A549 (cell line): ENCODE measurements around the gene SHANK3. TPM values are rescaled to one million over a fixed set of nuclear protein-coding genes. Genes with fewer than 3 reads are reported as not detected.
A peak's percentile ranks its signal among the peaks of the same experiment; 100 is the strongest.

ENCODE experiments used
- ATAC-seq, 2 experiments: fragments of 200-7000 bp in 1 of 2; fragments of >200 bp in 1 of 2; cut with Nextera tagmentation in 1 of 2; cut with Tn5 transposase in 1 of 2; 3 replicates each; pipeline versions ENCODE4 v1.8.0 to v1.9.1; 2018 to 2020; ENCODE audit warnings: mild to moderate bottlenecking in 1 of 2, moderate library complexity in 1 of 2
- CTCF ChIA-PET: fragments of 300-600 bp; sonication (Branson Sonifier 250); formaldehyde crosslinking; extraction: SDS; loops from one replicate; lab custom pipeline; 2021; ENCODE audit warnings: antibody characterized with exemption, inconsistent platforms; lab: Yijun Ruan, JAX
- POLR2A ChIA-PET: fragments of 350-600 bp; formaldehyde crosslinking; extraction: SDS; loops from one replicate; lab custom pipeline; 2021; ENCODE audit warnings: antibody characterized with exemption, inconsistent platforms; lab: Yijun Ruan, JAX
- DNase-seq, 2 experiments: peaks; one replicate each; pipeline versions ENCODE4 v3.0.0 to v3.0.0-alpha.2; 2011 to 2016; ENCODE audit warnings: low read depth in 1 of 2, low spot score in 1 of 2
- FAIRE-seq: peaks from 2 replicates; lab custom pipeline; 2011; peaks lifted over from hg19 to GRCh38; lab: Jason Lieb, UNC
- H3K27ac ChIP-seq, 2 experiments: fragments of >200 bp; sonication (Bioruptor Twin); formaldehyde crosslinking; 3 replicates each; pipeline ENCODE4 v1.5.1; 2016 to 2017
- H3K4me1 ChIP-seq: fragments of >200 bp; sonication (Bioruptor Twin); formaldehyde crosslinking; 3 replicates; pipeline ENCODE4 v1.6.1; 2016
- H3K4me2 ChIP-seq: fragments of >200 bp; sonication (Bioruptor Twin); formaldehyde crosslinking; 3 replicates; pipeline ENCODE4 v1.6.1; 2016
- H3K4me3 ChIP-seq: fragments of >200 bp; sonication (Bioruptor Twin); formaldehyde crosslinking; 3 replicates; pipeline ENCODE4 v1.5.1; 2016
- H3K9me3 ChIP-seq: fragments of >200 bp; sonication (Bioruptor Twin); formaldehyde crosslinking; 3 replicates; pipeline ENCODE4 v1.6.1; 2016
- ATOH8 ChIP-seq: fragments of 250-450 bp; sonication (Bioruptor Pico); IDR thresholded peaks from 2 replicates; pipeline ENCODE4 v1.5.0; 2020; ENCODE audit warnings: low read depth, mild to moderate bottlenecking, moderate library complexity
- BCL3 ChIP-seq: fragments of >200 bp; sonication (Bioruptor Twin); formaldehyde crosslinking; IDR thresholded peaks from 3 replicates; pipeline ENCODE4 v1.6.1; 2016
- BHLHE40 ChIP-seq: IDR thresholded peaks from 2 replicates; pipeline ENCODE4 v1.6.1; 2012; ENCODE audit warnings: low read depth, low read length, inconsistent platforms
- CBX8 ChIP-seq: fragments of 200-600 bp; sonication (generic); IDR thresholded peaks from 2 replicates; pipeline ENCODE4 v1.6.1; 2016
- CHD2 ChIP-seq: fragments of 150-350 bp; IDR thresholded peaks from 2 replicates; pipeline ENCODE4 v1.6.1; 2014; ENCODE audit warnings: low read length; ENCODE audit not compliant: partially characterized antibody
- CHD4 ChIP-seq: fragments of 200-600 bp; sonication (generic); IDR thresholded peaks from 2 replicates; pipeline ENCODE4 v1.6.1; 2016; ENCODE audit warnings: antibody characterized with exemption, mild to moderate bottlenecking, borderline replicate concordance
- CTCF ChIP-seq: fragments of >200 bp; sonication (Bioruptor Twin); formaldehyde crosslinking; IDR thresholded peaks from 3 replicates; pipeline ENCODE4 v1.5.1; 2016
- E2F6 ChIP-seq: IDR thresholded peaks from 2 replicates; pipeline ENCODE4 v1.6.1; 2012; ENCODE audit warnings: low read depth, borderline replicate concordance
- EHF ChIP-seq: fragments of 250-450 bp; sonication (Bioruptor Pico); IDR thresholded peaks from 2 replicates; pipeline ENCODE4 v1.5.0; 2020; ENCODE audit warnings: mild to moderate bottlenecking
- ESRRA ChIP-seq: fragments of 150-350 bp; IDR thresholded peaks from 2 replicates; pipeline ENCODE4 v1.6.1; 2014; ENCODE audit warnings: mild to moderate bottlenecking, low read length, borderline replicate concordance
- FOXS1 ChIP-seq: fragments of 250-450 bp; sonication (Bioruptor Pico); IDR thresholded peaks from 2 replicates; pipeline ENCODE4 v1.5.0; 2020; ENCODE audit warnings: mild to moderate bottlenecking, moderate library complexity
- HDAC2 ChIP-seq: fragments of 200-600 bp; sonication (generic); IDR thresholded peaks from 2 replicates; pipeline ENCODE4 v1.6.1; 2016
- HEYL ChIP-seq: fragments of 250-450 bp; sonication (Bioruptor Pico); IDR thresholded peaks from 2 replicates; pipeline ENCODE4 v1.8.0; 2021; ENCODE audit warnings: mild to moderate bottlenecking, moderate library complexity
- HOXA7 ChIP-seq: fragments of 250-450 bp; sonication (Bioruptor Pico); IDR thresholded peaks from 2 replicates; pipeline ENCODE4 v1.5.0; 2020; ENCODE audit warnings: mild to moderate bottlenecking, moderate library complexity
- JUN ChIP-seq, 2 experiments: fragments of >200 bp; sonication (Bioruptor Twin); formaldehyde crosslinking; IDR thresholded peaks; 2 replicates in 1 of 2; 3 replicates in 1 of 2; pipeline ENCODE4 v1.6.1; 2016 to 2017
- JUNB ChIP-seq: fragments of >200 bp; sonication (Bioruptor Twin); formaldehyde crosslinking; IDR thresholded peaks from 2 replicates; pipeline ENCODE4 v1.6.1; 2016
- KDM5A ChIP-seq: fragments of 200-600 bp; sonication (generic); IDR thresholded peaks from 2 replicates; pipeline ENCODE4 v1.6.1; 2016; ENCODE audit warnings: antibody characterized with exemption, mild to moderate bottlenecking
- MAFK ChIP-seq: fragments of 450-650 bp; IDR thresholded peaks from 2 replicates; pipeline ENCODE4 v1.6.1; 2014; ENCODE audit not compliant: partially characterized antibody
- MAX ChIP-seq: IDR thresholded peaks from 2 replicates; pipeline ENCODE4 v1.6.1; 2012
- MAZ ChIP-seq: fragments of 150-350 bp; IDR thresholded peaks from 2 replicates; pipeline ENCODE4 v1.6.1; 2014; ENCODE audit warnings: antibody characterized with exemption, low read depth, low read length, borderline replicate concordance
- NFE2L2 ChIP-seq: fragments of 150-350 bp; conservative IDR thresholded peaks from 2 replicates; pipeline ENCODE4 v1.6.1; 2014; ENCODE audit warnings: low read length
- PBX3 ChIP-seq: IDR thresholded peaks from 2 replicates; pipeline ENCODE4 v1.6.1; 2012
- PHF8 ChIP-seq: fragments of 200-600 bp; sonication (generic); IDR thresholded peaks from 2 replicates; pipeline ENCODE4 v1.6.1; 2016; ENCODE audit warnings: low read depth, mild to moderate bottlenecking, antibody characterized with exemption, moderate library complexity, borderline replicate concordance
- RFX5 ChIP-seq: fragments of 450-650 bp; IDR thresholded peaks from 2 replicates; pipeline ENCODE4 v1.7.1; 2014; ENCODE audit warnings: antibody characterized with exemption, mild to moderate bottlenecking, moderate library complexity
- WGBS: methylation state at CpG from one replicate; pipeline ENCODE4 v1.1.6; 2017; ENCODE audit errors: missing lambda C conversion rate; 5-methylcytosine and 5-hydroxymethylcytosine counted together
- polyA plus RNA-seq, 4 experiments: library from polyadenylated mRNA; depleted of rRNA in 3 of 4; stranded (reverse); fragments of >200 nt; fragmentation: RNase III in 1 of 4; extraction: RNeasy Plus Mini Kit Qiagen cat#74134 plus additional on column Dnase treatment in 1 of 4; gene quantifications; 2 replicates in 3 of 4; 3 replicates in 1 of 4; pipeline ENCODE4 v1.2.3, GENCODE V29; 2011 to 2017
- TF ChIP-seq, protein P1 (sequence below): fragments of >200 bp; sonication (Bioruptor Twin); formaldehyde crosslinking; IDR thresholded peaks from 2 replicates; pipeline ENCODE4 v1.6.1; 2016
- TF ChIP-seq, protein P2 (sequence below): fragments of 450-650 bp; IDR thresholded peaks from 2 replicates; pipeline ENCODE4 v1.6.1; 2014; ENCODE audit warnings: antibody characterized with exemption

Gene SHANK3
- polyA plus RNA-seq, 2 of the 4 experiments (the other 2 are of a cell fraction), result 0.53 to 2.4 TPM

DNA sequence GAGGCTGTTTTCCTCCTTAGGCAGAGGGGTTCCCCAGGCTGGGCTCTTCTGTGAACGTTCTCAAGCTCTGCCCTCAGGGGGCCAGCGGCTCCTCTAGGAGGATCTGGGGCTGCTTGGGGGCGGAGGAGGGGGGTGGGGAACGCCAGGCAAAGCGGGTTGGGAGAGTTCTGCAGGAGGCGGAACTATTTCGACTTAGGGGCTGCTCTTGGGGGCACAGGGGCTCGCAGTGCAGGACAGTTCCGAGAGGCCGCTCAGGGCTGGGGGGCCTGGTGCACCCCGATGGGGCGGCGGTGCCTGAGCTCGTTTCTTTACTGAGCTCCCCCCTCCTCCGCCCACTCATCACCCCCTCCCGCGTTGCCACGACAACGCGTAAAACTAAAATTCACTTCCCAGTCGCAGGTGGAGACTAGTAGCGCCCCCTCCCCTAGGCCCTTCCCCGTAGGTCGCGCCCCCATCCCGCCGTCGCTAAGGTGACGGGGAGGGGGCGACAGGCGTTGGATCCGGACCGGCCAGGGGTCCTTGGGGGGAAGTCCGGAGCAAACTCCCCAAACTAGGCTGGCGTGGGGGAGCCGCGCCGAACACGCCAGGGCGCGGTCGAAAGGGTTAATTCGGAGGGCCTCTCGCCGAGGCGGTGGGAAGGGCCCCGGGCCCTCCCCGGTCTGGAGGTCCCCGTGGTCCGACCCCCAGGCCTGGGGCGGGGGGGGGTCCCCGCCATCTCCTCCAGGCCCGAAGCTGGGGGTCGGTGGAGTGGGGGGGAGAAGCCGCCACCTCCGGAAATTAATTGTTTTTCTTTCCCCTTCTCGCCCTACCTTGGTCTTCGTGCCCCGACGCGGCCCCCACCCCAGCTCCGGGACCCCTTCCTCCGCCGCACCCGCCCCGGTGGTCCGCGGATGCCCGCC is 857 bp downstream of the SHANK3 start:
- 38% methylated on average over 11 of the region's 69 CpGs for WGBS
- H3K27ac ChIP-seq, result peak overlapping the region in 1 of 2 experiments; percentile 84; a peak in 3 of 6 replicates
- H3K4me3 ChIP-seq, result peak overlapping the region; percentile 58
- ChIA-PET POLR2A (no interaction called here), CTCF (no interaction called here)
- H3K9me3 ChIP-seq, result no peaks in the 10 kb centered on the region
- FAIRE-seq (no peak), ATAC-seq (no peak), DNase-seq (no peak)
- H3K4me1 ChIP-seq, result 0 out of 3 replicates have a peak, but pooled peaks cover 6% of the 10 kb centered on the region
- H3K4me2 ChIP-seq, result peak overlapping the region; percentile 94
- TF ChIP-seq JUN (IDR thresholded peaks at IDR 0.05) (no peak), HOXA7 (CRISPR knock-in tag) (no peak), PHF8 (no peak), MAZ (no peak), HEYL (CRISPR knock-in tag) (no peak), RFX5 (no peak), E2F6 (no peak), CHD2 (no peak), MAFK (no peak), MAX (no peak), ESRRA (no peak), PBX3 (no peak), BCL3 (no peak), CTCF (no peak), HDAC2 (no peak)
- TF ChIP-seq, protein P1, sequence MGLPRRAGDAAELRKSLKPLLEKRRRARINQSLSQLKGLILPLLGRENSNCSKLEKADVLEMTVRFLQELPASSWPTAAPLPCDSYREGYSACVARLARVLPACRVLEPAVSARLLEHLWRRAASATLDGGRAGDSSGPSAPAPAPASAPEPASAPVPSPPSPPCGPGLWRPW, result no peak

- no peaks in the 10 kb centered on the region for H3K9me3 ChIP-seq
- FAIRE-seq (no peak), DNase-seq (no peak), ATAC-seq (no peak)
- H3K27ac ChIP-seq, result peak overlapping the region; percentile 48 to 84; a peak in 5 of 6 replicates
- ChIA-PET POLR2A (no interaction called here), CTCF (no interaction called here)
- no CpG with 5 or more reads among the region's 43 CpGs for WGBS
- peak overlapping the region; percentile 58 for H3K4me3 ChIP-seq
- H3K4me1 ChIP-seq, result 0 out of 3 replicates have a peak, but pooled peaks cover 6% of the 10 kb centered on the region
- peak overlapping the region; percentile 94 for H3K4me2 ChIP-seq
- TF ChIP-seq HOXA7 (CRISPR knock-in tag), result no peak
- no peak for TF ChIP-seq NFE2L2
- TF ChIP-seq CHD4, result no peak
- no peak for TF ChIP-seq MAFK
- TF ChIP-seq CHD2, result no peak
- no peak for TF ChIP-seq KDM5A
- no peak for TF ChIP-seq FOXS1 (CRISPR knock-in tag)
- TF ChIP-seq MAX, result no peak
- TF ChIP-seq, protein P2, sequence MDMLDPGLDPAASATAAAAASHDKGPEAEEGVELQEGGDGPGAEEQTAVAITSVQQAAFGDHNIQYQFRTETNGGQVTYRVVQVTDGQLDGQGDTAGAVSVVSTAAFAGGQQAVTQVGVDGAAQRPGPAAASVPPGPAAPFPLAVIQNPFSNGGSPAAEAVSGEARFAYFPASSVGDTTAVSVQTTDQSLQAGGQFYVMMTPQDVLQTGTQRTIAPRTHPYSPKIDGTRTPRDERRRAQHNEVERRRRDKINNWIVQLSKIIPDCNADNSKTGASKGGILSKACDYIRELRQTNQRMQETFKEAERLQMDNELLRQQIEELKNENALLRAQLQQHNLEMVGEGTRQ, result no peak
- no peak for TF ChIP-seq CBX8
- no peak for TF ChIP-seq JUNB
- TF ChIP-seq E2F6, result no peak
- no peak for TF ChIP-seq BHLHE40
- TF ChIP-seq ATOH8 (CRISPR knock-in tag), result no peak
- TF ChIP-seq HEYL (CRISPR knock-in tag), result no peak
- TF ChIP-seq PBX3, result no peak
- no peak for TF ChIP-seq EHF (CRISPR knock-in tag)
These were observed 1.5 kb downstream of the SHANK3 start for GRCh38 chr22:50674130-50674500.
